HUDEP-2 (cell line): Measurements from ENCODE around the gene NLRC3.

Experiments used
- DNase-seq, 76 experiments: peaks; one replicate each; lab custom pipeline; 2025; ENCODE audit not compliant: unreplicated experiment in 76 of 76; lab: John Stamatoyannopoulos, UW

NLRC3 gene

GRCh38 chr16:3550851-3551847, 26.1 kb downstream of the NLRC3 start:
- DNase-seq = no peak

- no peak for DNase-seq
These were observed 27.3 kb downstream of the NLRC3 start for GRCh38 chr16:3549906-3550305.

GRCh38 chr16:3548859-3549258, 28.3 kb downstream of the NLRC3 start:
- DNase-seq = no peak

DNA sequence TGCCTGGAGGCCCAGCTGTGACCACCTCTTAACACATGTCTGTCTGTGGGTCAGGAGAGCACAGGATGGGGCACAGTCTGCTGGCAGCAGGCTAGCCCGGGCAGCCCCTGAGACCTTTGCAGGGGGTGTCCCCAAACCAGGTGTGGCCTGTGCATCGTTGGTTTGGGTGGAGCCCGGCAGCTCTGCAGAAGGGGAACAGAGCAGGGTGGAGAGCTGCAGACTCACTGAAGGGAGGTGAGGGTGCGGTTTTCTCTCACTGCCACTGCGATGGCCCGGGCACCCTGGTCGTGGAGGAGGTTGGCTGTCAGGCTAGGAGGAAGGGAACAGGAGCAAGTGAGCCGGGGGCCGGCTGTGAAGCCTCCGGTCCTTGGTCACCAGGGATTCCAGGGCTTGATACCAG, 28.8 kb downstream of the NLRC3 start:
- no peak for DNase-seq

DNA sequence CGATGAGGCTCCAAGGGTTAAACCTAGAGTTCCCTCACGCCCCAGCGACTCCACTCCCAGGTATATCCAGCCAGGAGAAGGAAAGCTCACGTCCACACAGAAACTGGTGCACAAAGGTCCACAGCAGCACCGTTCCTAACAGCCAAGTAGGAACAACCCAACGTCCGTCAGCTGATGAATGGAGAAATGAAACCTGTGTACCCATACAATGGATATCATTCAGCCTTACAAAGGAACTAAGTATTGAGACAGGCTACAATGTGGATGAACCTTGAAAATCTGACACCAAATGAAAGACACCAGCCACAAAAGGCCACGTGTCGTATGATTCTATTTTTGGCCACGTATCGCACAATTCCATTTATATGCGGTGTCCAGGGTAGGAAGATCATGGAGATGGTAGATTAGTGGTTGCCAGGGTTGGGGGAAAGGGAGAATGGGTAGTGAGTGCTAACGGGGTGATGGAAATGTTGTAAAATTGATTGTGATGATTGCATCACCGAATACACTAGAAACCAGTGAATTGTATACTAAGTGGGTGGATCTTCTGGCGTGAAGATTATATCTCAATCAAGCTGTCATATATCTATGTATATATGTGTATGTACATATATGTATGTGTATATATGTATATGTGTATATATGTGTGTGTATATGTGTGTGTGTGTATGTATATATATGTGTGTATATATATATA, 30.1 kb downstream of the NLRC3 start:
- no peak for DNase-seq

DNA sequence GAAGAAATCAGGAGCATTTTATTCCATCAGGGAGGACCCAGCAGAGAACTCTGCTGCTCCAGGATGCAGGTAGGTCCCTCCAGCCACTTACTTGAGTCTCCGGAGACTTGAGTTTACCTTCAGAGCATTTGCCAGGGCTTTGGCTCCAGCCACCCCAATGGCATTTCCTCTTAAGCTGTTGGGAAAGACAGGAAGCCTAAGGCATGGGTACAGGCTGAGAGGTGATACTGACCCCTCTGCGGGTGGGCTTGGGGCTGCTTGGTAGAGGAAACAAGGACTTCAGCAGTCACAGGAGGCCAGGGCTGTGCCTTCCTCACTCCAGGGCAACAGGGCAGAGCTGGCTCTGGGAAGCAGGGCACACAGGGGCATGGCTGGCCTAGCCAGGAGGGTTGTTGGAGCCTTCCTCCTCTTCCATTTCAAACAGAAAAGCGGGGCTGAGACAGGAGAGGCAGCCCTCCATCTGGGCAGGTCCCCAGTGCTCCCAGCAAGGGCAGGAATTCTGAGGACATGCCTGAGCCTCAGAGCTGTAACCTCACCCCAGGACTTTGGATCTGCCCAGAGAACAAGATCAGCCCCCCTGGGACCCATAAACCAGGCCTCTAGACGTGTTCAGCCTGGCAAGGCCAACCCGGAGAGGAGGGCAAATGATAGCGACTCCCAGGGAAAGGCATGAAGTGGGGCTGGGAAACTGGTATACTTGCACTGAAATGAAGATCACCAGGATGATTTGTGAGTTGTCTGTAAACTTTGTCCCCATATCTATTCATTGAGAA, 34.4 kb downstream of the NLRC3 start:
- DNase-seq = no peak

- no peak for DNase-seq
These were observed 35.6 kb downstream of the NLRC3 start for GRCh38 chr16:3541527-3542155.

DNA sequence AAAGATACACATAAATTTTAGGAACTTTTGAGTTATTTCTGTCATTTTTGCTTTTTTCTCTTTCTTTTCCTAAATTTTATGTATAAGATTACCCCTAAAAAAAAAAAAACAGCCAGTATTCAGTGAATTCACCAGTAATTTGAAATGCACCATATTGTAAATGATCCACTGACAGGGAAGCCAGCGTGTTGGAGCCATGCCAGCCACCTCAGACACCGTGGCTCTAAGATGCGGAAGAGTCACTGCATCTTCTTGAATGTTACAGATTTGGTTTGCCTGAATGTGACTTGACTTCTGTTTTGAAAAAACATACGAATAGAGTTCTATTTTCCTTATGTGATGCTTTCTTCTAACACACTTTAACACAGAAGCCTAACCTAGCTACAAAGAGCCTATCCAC, 39.0 kb downstream of the NLRC3 start:
- DNase-seq = no peak

- DNase-seq = no peak
These were observed 40.4 kb downstream of the NLRC3 start for GRCh38 chr16:3536851-3537250.

DNA sequence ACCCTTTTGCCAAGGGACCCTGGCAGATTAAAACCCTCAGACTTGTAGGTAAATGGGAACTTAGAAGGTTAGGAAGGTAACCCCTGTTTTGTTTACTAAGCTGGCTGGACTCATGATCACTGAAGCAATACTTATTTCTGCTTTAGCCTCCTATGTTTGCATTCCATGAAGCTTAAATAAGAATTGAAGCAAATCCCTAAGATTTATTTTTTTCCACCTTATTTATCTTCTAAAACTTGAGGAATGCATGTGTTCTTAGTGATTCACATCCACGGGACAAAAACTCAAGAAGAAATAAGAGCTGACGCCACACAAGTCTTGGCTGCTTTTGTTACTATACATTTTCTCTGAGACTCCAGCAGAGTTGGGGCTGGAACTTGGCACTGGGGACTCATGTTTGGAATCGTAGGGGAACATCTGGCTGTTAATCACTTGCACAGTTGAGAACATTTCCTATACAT, 40.9 kb downstream of the NLRC3 start:
- DNase-seq = no peak

DNA sequence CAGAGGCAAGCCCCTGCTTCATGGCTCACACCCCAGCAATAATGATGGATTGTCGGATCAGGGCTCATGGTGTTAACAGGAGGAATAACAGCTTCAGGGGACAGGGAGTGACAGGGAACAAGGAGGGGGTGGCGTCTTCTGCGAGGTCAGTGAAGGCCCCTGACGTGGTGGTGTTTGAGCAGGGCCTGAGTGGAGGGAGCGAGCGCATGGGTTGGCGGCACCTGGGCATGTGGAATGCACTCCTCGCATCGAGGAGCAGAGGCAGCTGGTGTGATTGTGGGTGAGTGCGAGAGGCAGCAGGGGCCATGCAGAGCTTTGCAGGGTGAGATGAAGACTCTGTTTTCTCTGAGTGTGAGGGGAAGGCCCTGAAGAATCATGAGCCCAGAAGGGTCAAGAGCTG, 43.1 kb downstream of the NLRC3 start:
- DNase-seq = no peak

- DNase-seq = no peak
These were observed 44.5 kb downstream of the NLRC3 start for GRCh38 chr16:3532741-3533140.

DNA sequence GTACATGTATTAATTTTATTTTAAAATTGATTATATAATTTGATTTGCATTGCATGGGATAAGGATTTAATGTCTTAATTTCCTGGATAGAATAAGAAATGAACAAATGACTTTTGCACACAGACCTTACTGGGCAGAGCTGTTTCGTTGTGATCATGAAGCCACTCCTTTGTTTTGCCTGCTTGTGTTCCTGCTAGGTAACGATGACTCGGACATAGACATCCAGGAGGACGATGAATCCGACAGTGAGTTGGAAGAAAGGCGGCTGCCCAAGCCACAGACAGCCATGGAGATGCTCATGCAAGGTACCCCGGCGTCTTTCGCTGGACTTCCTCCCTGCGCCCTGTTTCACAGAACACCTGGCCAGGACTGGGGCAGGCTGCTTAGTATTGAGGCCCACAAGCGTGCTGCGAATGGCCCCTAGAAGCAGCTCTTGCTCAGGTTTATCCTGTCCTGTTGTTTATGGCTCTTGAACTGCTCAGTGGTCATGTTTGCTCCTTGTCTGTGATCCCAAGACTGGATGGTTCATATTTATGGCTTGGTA, 46.8 kb downstream of the NLRC3 start:
- no peak for DNase-seq

- no peak for DNase-seq
These were observed 48.0 kb downstream of the NLRC3 start for GRCh38 chr16:3529175-3529574.

- DNase-seq = no peak
These were observed 48.8 kb downstream of the NLRC3 start for GRCh38 chr16:3528406-3528805.

- DNase-seq = peak in 46 of 76 experiments; percentile 6 to 71 (median 34)
These were observed 49.9 kb downstream of the NLRC3 start for GRCh38 chr16:3527216-3527829.

DNA sequence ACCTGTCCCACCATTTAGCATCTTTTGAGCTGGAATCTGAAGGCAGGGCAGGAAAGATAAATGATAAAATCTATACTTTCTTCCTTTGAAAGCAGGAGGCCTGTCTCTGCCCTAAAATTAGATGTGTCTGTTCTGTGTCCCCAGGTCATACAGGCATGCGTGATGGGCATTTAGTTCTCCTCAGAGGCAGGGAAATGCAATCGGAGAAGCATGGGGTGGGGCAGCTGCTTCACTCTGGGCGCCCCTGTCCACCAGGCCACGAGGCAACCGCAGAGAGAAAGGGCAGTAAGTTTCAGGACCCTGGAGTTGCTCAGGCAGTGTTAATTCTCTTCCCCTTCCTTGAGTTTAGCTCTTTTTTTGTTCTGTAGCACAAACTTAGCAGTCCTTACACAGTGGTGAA, 51.3 kb downstream of the NLRC3 start:
- no peak for DNase-seq

- no peak for DNase-seq
These were observed 53.9 kb downstream of the NLRC3 start for GRCh38 chr16:3523281-3523680.

DNA sequence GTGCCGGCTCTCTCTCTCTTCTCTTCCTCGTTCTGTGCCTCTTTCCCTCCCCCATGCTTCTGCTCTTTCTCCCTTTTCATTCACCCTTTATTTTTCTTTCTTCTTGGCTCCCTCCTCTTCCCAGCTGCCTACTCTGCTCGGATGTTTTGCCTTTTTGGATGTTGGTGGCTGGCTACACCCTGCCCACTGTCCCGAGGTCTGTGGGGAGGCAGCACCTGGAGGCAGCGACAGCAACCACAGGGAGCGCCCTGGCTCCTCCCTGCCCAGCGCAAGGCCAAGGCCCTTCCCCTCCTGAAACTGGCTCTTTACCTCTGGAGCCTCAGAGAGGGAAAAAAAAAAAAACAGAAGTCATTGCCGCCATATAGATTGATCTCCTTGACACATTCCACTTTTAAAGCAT, 56.4 kb downstream of the NLRC3 start:
- no peak for DNase-seq

DNA sequence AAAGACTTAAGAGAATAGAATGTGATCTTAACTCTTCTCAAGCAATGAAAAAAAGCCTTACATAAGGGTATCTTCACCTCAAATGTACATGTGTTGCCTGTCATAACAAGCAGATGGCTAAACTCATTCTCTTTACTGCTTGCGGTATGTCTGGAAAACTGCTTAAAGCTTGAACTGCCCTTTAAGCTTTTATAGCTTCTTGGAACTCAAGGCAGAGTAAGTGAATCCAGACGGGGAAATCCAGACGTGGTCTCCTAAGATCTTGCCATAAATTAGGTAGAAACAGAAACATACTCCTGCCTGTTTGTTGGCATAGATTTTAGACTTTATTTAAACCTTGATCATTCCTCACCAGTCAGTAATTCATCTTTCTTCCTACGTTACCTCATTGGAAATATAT, 56.8 kb downstream of the NLRC3 start:
- DNase-seq = no peak
